Amniotic epithelial cell (primary cell): ENCODE data around the gene PATL2.
"Not testable (repeated sequence)": the region's sequence is repeated elsewhere in the genome, so short reads cannot be mapped to it uniquely, and the experiment has no call there.

Experiments
- DNase-seq: peaks from one replicate; pipeline ENCODE4 v3.0.0-alpha.2; 2010; ENCODE audit warnings: low read depth

The PATL2 gene

DNA sequence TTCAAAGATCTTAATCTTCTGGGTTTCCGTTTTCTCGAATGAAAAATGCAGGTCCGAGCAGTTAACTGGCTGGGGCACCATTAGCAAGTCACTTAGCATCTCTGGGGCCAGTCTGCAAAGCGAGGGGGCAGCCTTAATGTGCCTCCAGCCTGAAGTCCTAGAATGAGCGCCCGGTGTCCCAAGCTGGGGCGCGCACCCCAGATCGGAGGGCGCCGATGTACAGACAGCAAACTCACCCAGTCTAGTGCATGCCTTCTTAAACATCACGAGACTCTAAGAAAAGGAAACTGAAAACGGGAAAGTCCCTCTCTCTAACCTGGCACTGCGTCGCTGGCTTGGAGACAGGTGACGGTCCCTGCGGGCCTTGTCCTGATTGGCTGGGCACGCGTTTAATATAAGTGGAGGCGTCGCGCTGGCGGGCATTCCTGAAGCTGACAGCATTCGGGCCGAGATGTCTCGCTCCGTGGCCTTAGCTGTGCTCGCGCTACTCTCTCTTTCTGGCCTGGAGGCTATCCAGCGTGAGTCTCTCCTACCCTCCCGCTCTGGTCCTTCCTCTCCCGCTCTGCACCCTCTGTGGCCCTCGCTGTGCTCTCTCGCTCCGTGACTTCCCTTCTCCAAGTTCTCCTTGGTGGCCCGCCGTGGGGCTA lies at the start of gene PATL2, which contains the start of gene B2M:
Gene PATL2 (minus strand): TSS at position 228 of the 647 bp plus-strand sequence. CDS start 34,833 bp downstream, outside the sequence.
Gene B2M (plus strand): TSS at position 422 of the 647 bp plus-strand sequence. CDS start 30 bp downstream, at position 452.
- peak; percentile 93 for DNase-seq

DNA sequence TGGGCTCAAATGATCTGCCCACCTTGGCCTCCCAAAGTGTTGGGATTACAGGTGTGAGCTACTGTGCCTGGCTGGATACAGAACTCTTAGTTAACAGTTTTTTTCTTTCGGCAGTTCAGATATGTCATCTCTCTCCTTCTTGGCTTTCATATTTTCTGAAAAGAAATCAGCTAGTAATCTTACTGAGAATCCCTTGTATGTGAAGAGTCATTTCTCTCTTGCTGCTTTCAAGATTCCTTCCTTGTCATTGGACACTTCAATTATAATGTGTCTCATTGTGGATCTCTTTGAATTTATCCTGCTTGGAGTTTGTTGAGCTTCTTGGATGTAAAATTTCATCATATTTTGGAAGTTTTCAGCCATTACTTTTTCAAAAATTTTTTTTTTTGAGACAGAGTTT lies 42.2 kb upstream of the PATL2 start:
- DNase-seq = no peak

DNA sequence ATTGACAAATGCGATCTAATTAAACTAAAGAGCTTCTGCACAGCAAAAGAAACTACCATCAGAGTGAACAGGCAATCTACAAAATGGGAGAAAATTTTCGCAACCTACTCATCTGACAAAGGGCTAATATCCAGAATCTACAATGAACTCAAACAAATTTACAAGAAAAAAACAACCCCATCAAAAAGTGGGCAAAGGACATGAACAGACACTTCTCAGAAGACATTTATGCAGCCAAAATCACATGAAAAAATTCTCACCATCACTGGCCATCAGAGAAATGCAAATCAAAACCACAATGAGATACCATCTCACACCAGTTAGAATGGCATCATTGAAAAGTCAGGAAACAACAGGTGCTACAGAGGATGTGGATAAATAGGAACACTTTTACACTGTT lies 32.3 kb upstream of the PATL2 start:
- DNase-seq = not testable (repeated sequence)

DNA sequence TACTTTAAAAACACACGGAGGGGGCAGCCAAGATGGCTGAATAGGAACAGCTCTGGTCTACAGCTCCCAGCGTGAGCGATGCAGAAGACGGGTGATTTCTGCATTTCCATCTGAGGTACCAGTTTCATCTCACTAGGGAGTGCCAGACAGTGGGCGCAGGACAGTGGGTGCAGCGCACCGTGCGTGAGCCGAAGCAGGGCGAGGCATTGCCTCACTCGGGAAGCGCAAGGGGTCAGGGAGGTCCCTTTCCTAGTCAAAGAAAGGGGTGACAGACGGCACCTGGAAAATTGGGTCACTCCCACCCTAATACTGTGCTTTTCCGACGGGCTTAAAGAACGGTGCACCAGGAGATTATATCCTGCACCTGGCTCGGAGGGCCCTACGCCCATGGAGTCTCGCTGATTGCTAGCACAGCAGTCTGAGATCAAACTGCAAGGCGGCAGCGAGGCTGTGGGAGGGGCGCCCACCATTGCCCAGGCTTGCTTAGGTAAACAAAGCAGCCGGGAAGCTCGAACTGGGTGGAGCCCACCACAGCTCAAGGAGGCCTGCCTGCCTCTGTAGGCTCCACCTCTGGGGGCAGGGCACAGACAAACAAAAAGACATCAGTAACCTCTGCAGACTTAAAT lies 28.2 kb upstream of the PATL2 start:
- DNase-seq = not testable (repeated sequence)

DNA sequence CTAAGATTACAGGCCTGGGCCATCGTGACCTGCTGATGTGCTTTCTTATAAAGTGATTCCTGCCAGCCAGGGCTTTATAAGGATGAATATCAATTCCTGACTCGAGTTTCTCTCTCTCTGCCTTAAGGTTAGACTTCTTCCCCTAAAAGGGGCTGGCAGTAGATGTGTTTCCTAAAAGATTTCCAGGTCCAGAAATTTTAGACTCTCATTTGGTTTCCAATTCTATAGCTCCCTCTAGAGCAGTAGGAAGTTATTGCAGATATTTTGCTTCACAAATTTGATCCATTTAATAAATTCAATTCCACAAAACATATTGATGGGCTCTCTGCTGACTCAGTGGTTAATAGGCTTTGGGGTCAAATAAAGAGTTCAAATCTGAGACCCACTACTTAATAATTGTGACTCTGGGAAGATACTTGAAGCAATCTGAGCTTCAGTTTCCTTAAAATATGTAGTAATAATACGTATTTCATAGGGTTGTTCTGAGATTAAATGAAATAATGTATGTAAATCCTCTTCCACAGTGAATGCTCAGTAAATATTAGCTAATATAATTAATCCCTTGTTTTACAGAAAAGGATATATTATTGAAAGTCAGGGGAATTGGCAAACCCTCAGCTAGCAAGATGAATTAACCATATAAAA lies 27.3 kb upstream of the PATL2 start:
- DNase-seq = peak; percentile 63

DNA sequence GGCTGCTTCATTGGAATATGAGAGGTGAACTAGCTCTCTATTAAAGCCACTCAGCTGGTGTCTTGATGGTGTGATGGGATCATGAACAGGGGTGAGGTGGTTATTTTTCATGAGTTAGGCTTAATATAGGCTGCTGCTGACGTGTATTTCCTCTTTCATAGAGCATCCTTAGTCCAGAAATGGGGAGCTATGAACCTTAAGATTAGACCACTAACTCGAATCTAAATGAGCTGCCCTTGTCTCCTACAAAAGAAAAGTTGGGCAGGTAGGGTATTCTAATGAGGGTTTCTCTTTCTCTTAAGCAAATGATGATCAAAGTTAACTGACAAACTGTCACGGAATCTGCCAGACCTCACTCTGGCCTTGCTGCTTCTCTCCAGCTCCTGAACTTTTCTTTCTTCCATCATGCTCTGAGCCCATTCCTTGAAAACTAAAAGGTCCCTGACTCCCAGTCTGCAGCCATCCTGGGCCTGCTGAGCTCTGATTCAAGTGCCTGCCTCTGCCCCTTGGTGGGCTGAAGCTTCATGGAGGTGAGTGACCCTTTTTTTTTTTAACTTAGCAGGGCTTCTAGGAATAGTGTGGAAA lies 25.1 kb upstream of the PATL2 start, which contains the start of gene TRIM69:
Gene TRIM69 (plus strand): TSS at position 348 of the 585 bp plus-strand sequence. CDS start 177 bp downstream, at position 525.
- no peak for DNase-seq

DNA sequence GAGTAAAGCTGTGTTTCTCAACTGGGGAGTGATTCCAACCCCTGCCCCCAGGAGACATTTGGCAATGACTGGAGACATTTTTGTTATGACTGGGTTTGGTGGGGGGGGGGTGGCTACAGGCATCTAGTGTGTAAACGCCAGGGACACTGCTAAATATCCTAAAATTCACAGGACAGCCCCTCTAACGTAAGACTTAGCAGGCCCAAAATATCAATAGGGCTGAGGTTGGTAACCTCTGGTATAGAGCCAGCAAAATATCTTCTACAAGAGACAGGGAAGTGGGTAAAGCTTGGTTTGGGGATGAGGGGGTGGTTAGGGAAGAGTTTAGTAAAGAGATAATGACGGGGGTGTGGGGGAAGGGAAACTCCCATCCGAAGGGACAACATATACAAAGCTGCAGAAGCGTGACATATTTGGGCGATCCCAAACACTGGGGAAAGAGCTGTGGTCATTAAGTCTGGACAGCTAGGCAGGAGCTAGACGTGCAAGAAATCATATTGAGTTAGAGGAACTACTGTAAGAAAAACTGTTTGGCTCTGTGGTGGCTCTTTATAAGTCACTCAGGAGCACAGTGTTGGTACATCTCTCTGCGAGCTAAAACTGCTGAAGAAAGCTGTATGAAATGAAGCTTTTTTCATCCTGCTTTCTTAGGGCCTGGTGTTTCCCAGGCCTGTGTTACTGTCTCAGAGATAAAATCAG lies 24.5 kb upstream of the PATL2 start:
- DNase-seq = no peak

DNA sequence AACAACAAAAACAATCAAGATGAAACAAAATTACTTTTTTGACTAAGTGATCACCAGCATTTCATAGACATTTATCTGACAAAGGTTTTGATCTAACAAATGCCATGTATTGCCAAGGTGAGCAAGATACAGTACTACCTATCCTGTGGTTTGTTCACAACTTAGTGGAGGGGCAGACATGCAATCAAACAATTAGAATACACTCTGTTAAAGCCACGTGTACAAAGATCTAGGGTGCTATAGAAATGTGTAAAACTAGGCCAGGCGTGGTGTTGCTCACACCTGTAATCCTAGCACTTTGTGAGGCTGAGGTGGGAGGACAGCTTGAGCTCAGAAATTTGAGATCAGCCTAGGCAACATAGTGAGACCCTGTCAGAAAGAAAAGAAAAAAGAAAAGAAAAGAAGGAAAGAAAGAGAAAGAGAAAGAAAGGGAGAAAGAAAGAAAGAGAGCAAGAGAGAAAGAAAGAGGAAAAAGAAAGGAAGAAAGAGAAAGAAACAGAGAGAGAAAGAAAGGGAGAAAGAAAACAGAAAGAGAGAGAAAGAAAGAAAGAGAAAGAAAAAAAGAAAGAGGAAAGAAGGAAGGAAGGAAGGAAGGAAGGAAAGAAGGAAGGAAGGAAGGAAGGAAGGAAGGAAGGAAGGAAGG lies 23.8 kb upstream of the PATL2 start:
- no peak for DNase-seq

DNA sequence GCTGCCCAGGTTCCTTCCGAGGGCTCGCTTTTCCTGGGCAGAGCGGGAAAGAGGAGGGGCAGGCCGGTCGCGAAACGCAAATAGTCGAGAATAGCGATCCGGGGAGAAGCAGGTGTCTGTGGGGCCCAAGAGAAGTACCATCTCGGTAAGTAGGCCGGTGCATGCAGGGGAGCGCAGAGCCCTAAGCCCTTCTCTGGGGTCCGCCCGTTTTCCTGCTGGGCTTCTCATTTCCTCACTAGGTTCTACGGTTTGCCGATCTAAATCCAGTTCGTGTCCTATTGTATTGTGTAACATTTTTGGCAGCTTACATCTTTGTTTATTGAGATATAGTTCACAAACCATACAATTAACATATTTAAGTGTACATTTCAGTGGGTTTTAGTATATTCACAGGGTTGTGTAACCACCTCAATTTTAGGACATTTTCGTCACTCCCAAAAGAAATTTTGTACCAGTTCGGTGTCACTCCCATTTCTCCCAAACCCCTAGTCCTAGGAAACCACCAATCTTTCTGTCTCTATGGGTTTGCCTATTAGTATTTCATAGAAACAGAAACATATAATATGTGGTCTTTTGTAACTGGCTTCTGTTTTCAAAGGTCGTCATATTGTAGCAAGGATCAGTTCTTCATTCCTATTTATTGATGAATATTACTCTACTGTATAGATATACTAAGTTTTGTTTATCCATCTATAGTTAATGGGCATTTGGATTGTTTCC lies 18.4 kb upstream of the PATL2 start:
- DNase-seq = no peak

DNA sequence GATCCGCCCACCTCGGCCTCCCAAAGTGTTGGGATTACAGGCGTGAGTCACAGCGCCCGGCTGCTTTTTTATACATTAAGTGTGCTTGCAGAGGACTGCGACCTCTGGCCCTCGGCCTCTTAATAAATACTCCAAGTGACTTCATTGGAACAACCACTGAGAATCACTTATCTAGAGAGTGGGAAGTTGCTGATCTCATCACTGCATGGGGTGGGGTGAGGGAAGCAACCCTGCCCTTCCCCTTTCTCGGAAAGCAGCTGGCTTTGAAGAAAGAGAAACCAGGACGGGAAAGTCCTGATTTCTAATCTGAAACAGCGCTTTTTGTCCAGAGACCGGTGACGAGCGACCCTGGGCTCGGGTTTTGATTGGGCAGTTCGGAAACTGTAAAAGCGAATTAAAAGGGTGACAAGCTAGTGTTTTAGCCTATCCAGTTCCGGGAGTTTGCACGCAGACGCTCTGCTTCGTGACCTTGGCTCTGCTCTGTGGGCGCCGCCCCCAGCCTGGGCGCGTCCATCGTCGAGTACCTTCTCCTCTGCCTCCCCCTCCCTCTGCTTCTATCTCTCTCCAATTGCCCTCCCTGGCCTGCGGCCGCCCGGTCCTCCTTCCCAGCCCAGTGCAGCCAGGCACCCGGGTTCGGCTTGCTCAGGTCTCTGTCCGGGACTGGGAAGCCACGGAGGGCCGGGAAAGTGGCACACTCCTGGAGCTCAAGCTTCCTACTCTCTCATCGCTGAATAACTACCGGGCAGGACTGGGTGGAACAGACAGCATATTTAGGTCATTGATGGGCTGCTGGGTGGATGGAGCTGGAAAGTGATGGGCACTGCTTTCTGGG lies 17.7 kb upstream of the PATL2 start:
- DNase-seq = peak; percentile 99

DNA sequence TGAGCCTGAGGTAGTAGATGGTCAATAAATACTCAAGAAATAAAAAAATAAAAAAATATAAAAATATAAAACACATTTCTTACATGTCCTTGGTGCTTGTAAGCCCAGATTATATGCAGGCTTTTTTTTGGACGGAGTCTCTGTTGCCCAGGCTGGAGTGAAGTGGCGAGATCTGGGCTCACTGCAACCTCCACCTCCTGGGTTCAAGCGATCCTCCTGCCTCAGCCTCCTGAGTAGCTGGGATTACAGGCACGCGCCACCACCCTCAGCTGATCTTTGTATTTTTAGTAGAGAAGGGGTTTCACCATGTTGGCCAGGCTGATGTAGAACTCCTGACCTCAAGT lies 17.1 kb upstream of the PATL2 start:
- not testable (repeated sequence) for DNase-seq

DNA sequence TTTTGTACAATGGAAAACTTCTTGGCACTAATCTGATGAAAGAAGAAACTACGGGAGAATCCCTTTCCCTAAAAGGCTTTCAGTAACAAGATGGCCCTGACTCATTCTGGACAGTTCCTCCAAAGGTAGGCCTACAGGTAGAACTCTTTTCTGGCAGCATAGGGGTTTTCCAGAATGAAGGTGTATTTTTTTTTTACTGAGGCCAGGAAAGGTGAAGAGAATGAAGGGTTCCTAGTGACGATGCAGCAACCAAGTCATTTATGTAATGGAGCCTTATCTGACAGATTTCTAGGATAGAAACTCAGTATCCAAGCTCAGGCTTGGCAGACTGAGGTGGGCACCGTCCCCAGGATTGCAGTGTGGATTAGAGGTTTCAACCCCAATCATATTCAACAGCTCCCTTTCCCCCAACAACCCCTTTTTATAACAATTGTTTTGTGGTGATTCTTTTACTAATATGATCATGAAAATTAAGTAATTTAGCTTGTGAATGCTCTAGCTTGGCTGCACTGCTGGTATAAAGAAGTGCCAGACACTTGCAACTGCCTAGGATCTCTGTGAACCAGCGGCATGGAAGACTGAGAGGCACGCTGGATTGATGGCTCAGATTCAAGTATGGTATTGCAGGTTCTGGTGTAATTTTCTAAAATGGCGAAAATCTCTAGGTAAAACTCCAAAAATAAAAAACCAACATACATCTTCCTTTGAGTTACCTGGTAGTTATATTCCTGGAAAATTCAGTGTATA lies 16.5 kb upstream of the PATL2 start:
- DNase-seq = no peak

DNA sequence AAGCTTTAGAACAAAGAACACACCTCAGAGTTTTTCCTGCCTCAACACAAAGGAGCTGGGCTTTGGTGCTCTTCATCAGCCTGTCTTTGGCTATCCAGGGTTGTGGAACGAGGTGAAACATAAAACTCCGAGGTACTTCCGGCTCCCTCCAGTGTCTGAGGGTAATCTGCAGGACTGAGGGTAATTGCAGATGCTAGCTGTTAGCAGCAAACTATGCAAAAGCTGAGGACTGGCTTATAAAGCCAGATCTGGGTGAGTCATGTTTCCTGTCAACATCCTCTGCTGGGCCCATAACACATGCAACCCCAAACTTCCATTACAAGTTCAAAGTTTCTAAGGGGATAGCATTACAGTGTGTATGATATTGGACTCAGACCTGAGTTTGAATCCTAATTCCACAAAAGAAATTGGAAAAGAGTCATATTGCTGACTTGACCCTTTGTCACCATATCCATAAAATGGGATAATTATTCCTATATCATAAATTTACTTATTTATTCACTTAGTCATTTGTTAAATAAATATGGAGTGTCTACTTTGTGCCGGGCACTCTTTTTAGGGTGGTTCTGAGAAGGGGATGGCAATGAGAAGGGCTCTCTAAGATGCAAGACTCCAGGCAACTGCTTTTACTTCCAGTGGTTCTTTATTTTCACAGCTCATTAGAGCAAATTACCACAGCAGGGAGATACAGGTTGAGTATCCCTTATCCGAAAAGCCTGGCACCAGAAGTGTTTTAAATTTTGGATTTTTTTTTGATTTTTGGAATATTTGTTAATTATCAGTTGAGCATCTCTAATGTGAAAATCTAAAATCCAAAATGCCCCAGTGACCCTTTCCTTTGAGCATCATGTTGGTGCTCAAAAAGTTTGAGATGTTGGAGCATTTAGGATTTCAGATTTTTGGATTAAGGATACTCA lies 15.7 kb upstream of the PATL2 start:
- DNase-seq = peak; percentile 94

DNA sequence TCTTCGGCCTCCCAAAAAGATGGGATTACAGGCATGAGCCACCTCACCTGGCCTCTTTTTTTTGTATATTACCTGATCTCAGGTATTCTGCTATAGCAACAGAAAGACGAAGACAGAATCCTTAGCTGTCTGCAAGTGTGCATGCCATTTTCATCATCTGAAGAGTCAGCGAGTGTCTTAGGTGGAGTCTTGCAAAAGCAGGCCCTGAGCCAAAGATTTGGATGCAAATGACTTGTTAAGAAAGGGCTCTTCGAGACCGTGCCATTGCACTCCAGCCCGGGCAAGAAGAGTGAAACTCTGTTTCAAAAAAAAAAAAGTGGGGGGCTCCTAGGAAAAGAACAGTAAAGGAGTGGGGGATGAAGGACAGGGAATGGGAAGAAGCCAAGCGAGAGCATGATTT lies 15.0 kb upstream of the PATL2 start:
- DNase-seq = peak; percentile 54

DNA sequence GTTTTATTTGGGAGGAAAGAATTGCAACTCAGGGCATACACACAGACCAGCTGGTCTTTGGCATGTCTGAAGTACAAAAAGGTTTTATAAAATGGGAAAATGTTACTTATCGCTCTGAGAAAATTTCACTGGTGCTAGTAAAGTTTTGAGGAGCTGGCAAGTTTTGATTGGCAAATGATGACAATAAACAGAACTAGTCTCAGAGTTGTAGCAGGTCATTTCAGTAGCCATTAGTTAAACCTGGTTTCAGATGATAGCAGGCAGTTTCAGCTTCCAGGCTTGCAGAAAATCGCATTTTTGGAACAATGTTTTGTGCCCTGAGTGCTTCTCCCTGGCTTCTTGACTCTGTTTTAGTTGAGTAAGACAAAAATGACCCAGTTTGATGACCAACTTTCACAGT lies 10.9 kb upstream of the PATL2 start:
- DNase-seq = no peak

DNA sequence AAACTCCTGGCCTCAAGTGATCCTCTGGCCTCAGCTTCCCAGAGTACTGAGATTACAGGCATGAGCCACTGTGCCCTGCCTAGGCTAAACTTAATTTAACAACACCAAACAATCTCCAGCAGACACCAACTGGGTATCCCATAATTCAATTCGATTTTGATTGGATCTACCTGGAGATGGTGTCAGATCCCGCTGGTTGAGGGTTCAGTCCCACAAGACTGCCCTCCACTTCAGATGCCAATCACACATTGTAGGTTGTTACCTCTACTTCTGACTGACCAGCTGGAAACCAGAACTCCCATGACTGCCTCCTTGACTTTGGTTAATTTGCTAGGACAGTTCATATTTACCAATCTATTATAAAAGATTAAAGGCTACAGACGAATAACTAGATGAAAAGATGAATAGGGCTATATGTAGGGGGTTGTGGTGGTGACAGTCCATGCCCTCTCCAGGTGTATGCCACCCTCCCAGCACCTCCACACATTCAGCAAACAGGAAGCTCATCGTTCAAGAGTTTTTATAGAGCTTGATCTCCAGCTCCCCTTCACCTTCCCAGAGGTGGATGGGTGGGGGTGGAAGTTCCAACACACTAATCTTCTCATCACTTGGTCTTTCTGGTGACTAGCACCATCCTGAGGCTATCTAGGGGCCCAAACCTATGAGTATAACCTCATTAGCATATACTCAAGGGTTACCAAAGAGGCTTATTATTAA lies 9.5 kb upstream of the PATL2 start:
- DNase-seq = no peak

DNA sequence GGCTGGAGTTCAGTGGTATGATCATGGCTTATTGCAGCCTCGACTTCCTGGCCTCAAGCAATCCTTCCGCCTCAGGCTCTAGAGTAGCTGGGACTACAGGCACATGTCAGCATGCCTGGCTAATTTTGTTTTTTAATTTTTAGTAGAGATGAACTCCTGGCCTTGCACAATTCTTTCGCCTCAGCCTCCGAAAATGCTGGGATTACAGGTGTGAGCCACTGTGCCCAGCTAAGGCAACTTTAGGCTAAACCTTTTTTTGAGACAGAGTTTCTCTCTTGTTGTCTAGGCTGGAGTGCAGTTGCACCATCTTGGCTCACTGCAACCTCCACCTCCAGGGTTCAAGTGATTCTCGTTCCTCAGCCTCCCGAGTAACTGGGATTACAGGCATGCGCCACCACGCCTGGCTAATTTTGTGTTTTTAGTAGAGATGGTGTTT lies 8.9 kb upstream of the PATL2 start:
- DNase-seq = not testable (repeated sequence)
